WTC11 (cell line): Measurements from ENCODE around the gene GFRA1. TPM values are rescaled to one million over a fixed set of nuclear protein-coding genes. Genes with fewer than 3 reads are reported as not detected.

ENCODE experiments used
- ATAC-seq: fragments of 200-7000 bp; cut with Tn5 transposase; 2 replicates; pipeline ENCODE4 v1.10.0; 2021; ENCODE audit warnings: mild to moderate bottlenecking, moderate library complexity
- CTCF ChIA-PET: fragments of 300-600 bp; sonication (Branson Sonifier 250); formaldehyde crosslinking; loops from one replicate; lab custom pipeline; 2021; ENCODE audit warnings: antibody characterized with exemption; lab: Charles Lee
- POLR2A ChIA-PET: fragments of 350-600 bp; sonication (Branson Sonifier 250); formaldehyde crosslinking; loops from one replicate; lab custom pipeline; 2021; ENCODE audit warnings: antibody characterized with exemption; lab: Charles Lee
- DNase-seq: peaks from one replicate; pipeline ENCODE4 v3.0.0; 2021; ENCODE audit warnings: low spot score
- H3K27ac Mint-ChIP-seq: 2 replicates; pipeline ENCODE4 v1.8.0; 2021; ENCODE audit warnings: mixed read lengths
- H3K27me3 Mint-ChIP-seq: 2 replicates; pipeline ENCODE4 v1.8.0; 2021; ENCODE audit warnings: low read depth, mild to moderate bottlenecking, moderate library complexity, mixed read lengths
- H3K36me3 Mint-ChIP-seq: 2 replicates; pipeline ENCODE4 v1.8.0; 2021; ENCODE audit warnings: mixed read lengths
- H3K4me1 Mint-ChIP-seq: 2 replicates; pipeline ENCODE4 v1.8.0; 2022; ENCODE audit warnings: mixed read lengths
- H3K4me3 Mint-ChIP-seq: 2 replicates; pipeline ENCODE4 v1.8.0; 2021; ENCODE audit warnings: mild to moderate bottlenecking, moderate library complexity, mixed read lengths
- H3K9me3 Mint-ChIP-seq: 2 replicates; pipeline ENCODE4 v1.8.0; 2021; ENCODE audit warnings: mixed read lengths
- CBFB ChIP-seq: sonication (generic); formaldehyde crosslinking; IDR thresholded peaks from 2 replicates; pipeline ENCODE4 v1.8.1; 2022; ENCODE audit warnings: mild to moderate bottlenecking, low read depth, missing genetic modification reagents
- IRF2 ChIP-seq: sonication (generic); formaldehyde crosslinking; IDR thresholded peaks from 2 replicates; pipeline ENCODE4 v1.8.0; 2022; ENCODE audit warnings: low read depth, missing genetic modification reagents, borderline replicate concordance
- JUN ChIP-seq: sonication (generic); formaldehyde crosslinking; IDR thresholded peaks from 2 replicates; pipeline ENCODE4 v1.8.0; 2023; ENCODE audit warnings: mild to moderate bottlenecking, missing genetic modification reagents
- NR1H2 ChIP-seq: sonication (generic); formaldehyde crosslinking; IDR thresholded peaks from 2 replicates; pipeline ENCODE4 v1.9.0; 2021; ENCODE audit warnings: mild to moderate bottlenecking, moderate library complexity, missing genetic modification reagents
- TCF7 ChIP-seq: sonication (generic); formaldehyde crosslinking; IDR thresholded peaks from 2 replicates; pipeline ENCODE4 v1.8.0; 2022; ENCODE audit warnings: mild to moderate bottlenecking, low read depth, missing genetic modification reagents, moderate library complexity
- TEAD4 ChIP-seq: sonication (generic); formaldehyde crosslinking; IDR thresholded peaks from 2 replicates; pipeline ENCODE4 v1.8.0; 2022; ENCODE audit warnings: mild to moderate bottlenecking, missing genetic modification reagents
- ZNF317 ChIP-seq: sonication (generic); formaldehyde crosslinking; IDR thresholded peaks from 2 replicates; pipeline ENCODE4 v1.8.1; 2023; ENCODE audit warnings: low read depth, mild to moderate bottlenecking, moderate library complexity, missing genetic modification reagents, borderline replicate concordance
- ZNF423 ChIP-seq: fragments of 250-450 bp; sonication (Bioruptor Pico); IDR thresholded peaks from 2 replicates; pipeline ENCODE4 v2.1.2; 2022; ENCODE audit warnings: mild to moderate bottlenecking, moderate library complexity
- ZNF671 ChIP-seq: fragments of 250-450 bp; sonication (Bioruptor Pico); IDR thresholded peaks from 2 replicates; pipeline ENCODE4 v1.8.0; 2021; ENCODE audit warnings: mild to moderate bottlenecking
- total RNA-seq: library from RNA; stranded (reverse); gene quantifications from 3 replicates; pipeline ENCODE4 v1.2.3, GENCODE V29; 2021
- TF ChIP-seq, protein P1 (sequence below): fragments of 250-450 bp; sonication (Bioruptor Pico); IDR thresholded peaks from 2 replicates; pipeline ENCODE4 v1.9.0; 2021; ENCODE audit warnings: moderate library complexity, mild to moderate bottlenecking, inconsistent platforms, borderline replicate concordance
- TF ChIP-seq, protein P2 (sequence below): sonication (generic); formaldehyde crosslinking; IDR thresholded peaks from 2 replicates; pipeline ENCODE4 v1.8.1; 2023; ENCODE audit warnings: mild to moderate bottlenecking, missing genetic modification reagents
- TF ChIP-seq, protein P3 (sequence below): sonication (generic); formaldehyde crosslinking; IDR thresholded peaks from 2 replicates; pipeline ENCODE4 v1.8.0; 2022; ENCODE audit warnings: missing genetic modification reagents
- TF ChIP-seq, protein P4 (sequence below): fragments of 200-600 bp; IDR thresholded peaks from 2 replicates; pipeline ENCODE4 v1.8.0; 2022; ENCODE audit warnings: antibody characterized with exemption
- TF ChIP-seq, protein P5 (sequence below): sonication (generic); formaldehyde crosslinking; IDR thresholded peaks from 2 replicates; pipeline ENCODE4 v1.8.0; 2023; ENCODE audit warnings: mild to moderate bottlenecking, missing genetic modification reagents
- TF ChIP-seq, protein P6 (sequence below): sonication (generic); formaldehyde crosslinking; IDR thresholded peaks from 2 replicates; pipeline ENCODE4 v1.8.1; 2022; ENCODE audit warnings: low read depth, mild to moderate bottlenecking, moderate library complexity, missing genetic modification reagents, borderline replicate concordance
- TF ChIP-seq, protein P7 (sequence below): sonication (generic); formaldehyde crosslinking; IDR thresholded peaks from 2 replicates; pipeline ENCODE4 v1.8.1; 2022; ENCODE audit warnings: mild to moderate bottlenecking, missing genetic modification reagents, moderate library complexity, borderline replicate concordance
- TF ChIP-seq, protein P8 (sequence below): fragments of 250-450 bp; sonication (Bioruptor Pico); IDR thresholded peaks from 2 replicates; pipeline ENCODE4 v1.9.0; 2021; ENCODE audit warnings: mild to moderate bottlenecking
- TF ChIP-seq, protein P9 (sequence below): sonication (generic); formaldehyde crosslinking; IDR thresholded peaks from 2 replicates; pipeline ENCODE4 v1.8.0; 2022; ENCODE audit warnings: mild to moderate bottlenecking, missing genetic modification reagents
- TF ChIP-seq, protein P10 (sequence below): sonication (generic); formaldehyde crosslinking; IDR thresholded peaks from 2 replicates; pipeline ENCODE4 v1.8.1; 2023; ENCODE audit warnings: mild to moderate bottlenecking, missing genetic modification reagents, borderline replicate concordance

GFRA1 gene
- total RNA-seq, 1 experiment from 2014 or later: 4.4 TPM

DNA sequence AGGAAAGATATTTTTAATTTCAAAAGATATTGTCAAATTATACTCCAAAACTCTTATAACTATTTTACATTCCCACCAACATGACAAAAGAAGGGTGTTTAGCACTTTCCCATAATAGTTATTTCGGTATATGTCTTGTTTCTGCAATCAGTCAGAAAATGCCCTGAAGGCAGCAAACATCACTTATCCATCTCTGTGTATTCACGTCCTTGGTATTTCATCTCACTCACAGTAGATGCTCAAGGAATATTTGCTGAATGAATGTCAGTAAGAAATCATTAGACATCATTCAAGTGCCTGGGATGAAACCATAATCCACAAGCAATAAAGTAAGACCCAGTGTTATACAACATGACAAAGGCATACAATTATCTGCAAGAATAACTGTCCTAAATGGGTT lies 112.7 kb downstream of the GFRA1 start:
- TF ChIP-seq ZNF423 (CRISPR knock-in tag) (no peak), TCF7 (no peak), CBFB (no peak), JUN (CRISPR knock-in tag) (no peak), IRF2 (CRISPR knock-in tag) (no peak), ZNF671 (CRISPR knock-in tag) (no peak), NR1H2 (no peak), ZNF317 (CRISPR knock-in tag) (no peak), TEAD4 (CRISPR knock-in tag) (no peak)
- TF ChIP-seq, protein P1, sequence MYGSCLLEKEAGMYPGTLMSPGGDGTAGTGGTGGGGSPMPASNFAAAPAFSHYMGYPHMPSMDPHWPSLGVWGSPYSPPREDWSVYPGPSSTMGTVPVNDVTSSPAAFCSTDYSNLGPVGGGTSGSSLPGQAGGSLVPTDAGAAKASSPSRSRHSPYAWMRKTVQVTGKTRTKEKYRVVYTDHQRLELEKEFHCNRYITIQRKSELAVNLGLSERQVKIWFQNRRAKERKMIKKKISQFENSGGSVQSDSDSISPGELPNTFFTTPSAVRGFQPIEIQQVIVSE (CRISPR knock-in tag): no peak
- TF ChIP-seq, protein P2, sequence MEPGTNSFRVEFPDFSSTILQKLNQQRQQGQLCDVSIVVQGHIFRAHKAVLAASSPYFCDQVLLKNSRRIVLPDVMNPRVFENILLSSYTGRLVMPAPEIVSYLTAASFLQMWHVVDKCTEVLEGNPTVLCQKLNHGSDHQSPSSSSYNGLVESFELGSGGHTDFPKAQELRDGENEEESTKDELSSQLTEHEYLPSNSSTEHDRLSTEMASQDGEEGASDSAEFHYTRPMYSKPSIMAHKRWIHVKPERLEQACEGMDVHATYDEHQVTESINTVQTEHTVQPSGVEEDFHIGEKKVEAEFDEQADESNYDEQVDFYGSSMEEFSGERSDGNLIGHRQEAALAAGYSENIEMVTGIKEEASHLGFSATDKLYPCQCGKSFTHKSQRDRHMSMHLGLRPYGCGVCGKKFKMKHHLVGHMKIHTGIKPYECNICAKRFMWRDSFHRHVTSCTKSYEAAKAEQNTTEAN: no peak
- TF ChIP-seq, protein P3, sequence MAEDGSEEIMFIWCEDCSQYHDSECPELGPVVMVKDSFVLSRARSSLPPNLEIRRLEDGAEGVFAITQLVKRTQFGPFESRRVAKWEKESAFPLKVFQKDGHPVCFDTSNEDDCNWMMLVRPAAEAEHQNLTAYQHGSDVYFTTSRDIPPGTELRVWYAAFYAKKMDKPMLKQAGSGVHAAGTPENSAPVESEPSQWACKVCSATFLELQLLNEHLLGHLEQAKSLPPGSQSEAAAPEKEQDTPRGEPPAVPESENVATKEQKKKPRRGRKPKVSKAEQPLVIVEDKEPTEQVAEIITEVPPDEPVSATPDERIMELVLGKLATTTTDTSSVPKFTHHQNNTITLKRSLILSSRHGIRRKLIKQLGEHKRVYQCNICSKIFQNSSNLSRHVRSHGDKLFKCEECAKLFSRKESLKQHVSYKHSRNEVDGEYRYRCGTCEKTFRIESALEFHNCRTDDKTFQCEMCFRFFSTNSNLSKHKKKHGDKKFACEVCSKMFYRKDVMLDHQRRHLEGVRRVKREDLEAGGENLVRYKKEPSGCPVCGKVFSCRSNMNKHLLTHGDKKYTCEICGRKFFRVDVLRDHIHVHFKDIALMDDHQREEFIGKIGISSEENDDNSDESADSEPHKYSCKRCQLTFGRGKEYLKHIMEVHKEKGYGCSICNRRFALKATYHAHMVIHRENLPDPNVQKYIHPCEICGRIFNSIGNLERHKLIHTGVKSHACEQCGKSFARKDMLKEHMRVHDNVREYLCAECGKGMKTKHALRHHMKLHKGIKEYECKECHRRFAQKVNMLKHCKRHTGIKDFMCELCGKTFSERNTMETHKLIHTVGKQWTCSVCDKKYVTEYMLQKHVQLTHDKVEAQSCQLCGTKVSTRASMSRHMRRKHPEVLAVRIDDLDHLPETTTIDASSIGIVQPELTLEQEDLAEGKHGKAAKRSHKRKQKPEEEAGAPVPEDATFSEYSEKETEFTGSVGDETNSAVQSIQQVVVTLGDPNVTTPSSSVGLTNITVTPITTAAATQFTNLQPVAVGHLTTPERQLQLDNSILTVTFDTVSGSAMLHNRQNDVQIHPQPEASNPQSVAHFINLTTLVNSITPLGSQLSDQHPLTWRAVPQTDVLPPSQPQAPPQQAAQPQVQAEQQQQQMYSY (CRISPR knock-in tag): no peak
- TF ChIP-seq, protein P4, sequence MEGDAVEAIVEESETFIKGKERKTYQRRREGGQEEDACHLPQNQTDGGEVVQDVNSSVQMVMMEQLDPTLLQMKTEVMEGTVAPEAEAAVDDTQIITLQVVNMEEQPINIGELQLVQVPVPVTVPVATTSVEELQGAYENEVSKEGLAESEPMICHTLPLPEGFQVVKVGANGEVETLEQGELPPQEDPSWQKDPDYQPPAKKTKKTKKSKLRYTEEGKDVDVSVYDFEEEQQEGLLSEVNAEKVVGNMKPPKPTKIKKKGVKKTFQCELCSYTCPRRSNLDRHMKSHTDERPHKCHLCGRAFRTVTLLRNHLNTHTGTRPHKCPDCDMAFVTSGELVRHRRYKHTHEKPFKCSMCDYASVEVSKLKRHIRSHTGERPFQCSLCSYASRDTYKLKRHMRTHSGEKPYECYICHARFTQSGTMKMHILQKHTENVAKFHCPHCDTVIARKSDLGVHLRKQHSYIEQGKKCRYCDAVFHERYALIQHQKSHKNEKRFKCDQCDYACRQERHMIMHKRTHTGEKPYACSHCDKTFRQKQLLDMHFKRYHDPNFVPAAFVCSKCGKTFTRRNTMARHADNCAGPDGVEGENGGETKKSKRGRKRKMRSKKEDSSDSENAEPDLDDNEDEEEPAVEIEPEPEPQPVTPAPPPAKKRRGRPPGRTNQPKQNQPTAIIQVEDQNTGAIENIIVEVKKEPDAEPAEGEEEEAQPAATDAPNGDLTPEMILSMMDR: no peak
- TF ChIP-seq, protein P5, sequence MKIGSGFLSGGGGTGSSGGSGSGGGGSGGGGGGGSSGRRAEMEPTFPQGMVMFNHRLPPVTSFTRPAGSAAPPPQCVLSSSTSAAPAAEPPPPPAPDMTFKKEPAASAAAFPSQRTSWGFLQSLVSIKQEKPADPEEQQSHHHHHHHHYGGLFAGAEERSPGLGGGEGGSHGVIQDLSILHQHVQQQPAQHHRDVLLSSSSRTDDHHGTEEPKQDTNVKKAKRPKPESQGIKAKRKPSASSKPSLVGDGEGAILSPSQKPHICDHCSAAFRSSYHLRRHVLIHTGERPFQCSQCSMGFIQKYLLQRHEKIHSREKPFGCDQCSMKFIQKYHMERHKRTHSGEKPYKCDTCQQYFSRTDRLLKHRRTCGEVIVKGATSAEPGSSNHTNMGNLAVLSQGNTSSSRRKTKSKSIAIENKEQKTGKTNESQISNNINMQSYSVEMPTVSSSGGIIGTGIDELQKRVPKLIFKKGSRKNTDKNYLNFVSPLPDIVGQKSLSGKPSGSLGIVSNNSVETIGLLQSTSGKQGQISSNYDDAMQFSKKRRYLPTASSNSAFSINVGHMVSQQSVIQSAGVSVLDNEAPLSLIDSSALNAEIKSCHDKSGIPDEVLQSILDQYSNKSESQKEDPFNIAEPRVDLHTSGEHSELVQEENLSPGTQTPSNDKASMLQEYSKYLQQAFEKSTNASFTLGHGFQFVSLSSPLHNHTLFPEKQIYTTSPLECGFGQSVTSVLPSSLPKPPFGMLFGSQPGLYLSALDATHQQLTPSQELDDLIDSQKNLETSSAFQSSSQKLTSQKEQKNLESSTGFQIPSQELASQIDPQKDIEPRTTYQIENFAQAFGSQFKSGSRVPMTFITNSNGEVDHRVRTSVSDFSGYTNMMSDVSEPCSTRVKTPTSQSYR (CRISPR knock-in tag): no peak
- TF ChIP-seq, protein P6, sequence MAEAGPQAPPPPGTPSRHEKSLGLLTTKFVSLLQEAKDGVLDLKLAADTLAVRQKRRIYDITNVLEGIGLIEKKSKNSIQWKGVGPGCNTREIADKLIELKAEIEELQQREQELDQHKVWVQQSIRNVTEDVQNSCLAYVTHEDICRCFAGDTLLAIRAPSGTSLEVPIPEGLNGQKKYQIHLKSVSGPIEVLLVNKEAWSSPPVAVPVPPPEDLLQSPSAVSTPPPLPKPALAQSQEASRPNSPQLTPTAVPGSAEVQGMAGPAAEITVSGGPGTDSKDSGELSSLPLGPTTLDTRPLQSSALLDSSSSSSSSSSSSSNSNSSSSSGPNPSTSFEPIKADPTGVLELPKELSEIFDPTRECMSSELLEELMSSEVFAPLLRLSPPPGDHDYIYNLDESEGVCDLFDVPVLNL (CRISPR knock-in tag): no peak
- TF ChIP-seq, protein P7, sequence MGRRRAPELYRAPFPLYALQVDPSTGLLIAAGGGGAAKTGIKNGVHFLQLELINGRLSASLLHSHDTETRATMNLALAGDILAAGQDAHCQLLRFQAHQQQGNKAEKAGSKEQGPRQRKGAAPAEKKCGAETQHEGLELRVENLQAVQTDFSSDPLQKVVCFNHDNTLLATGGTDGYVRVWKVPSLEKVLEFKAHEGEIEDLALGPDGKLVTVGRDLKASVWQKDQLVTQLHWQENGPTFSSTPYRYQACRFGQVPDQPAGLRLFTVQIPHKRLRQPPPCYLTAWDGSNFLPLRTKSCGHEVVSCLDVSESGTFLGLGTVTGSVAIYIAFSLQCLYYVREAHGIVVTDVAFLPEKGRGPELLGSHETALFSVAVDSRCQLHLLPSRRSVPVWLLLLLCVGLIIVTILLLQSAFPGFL (CRISPR knock-in tag): no peak
- TF ChIP-seq, protein P8, sequence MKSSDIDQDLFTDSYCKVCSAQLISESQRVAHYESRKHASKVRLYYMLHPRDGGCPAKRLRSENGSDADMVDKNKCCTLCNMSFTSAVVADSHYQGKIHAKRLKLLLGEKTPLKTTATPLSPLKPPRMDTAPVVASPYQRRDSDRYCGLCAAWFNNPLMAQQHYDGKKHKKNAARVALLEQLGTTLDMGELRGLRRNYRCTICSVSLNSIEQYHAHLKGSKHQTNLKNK (CRISPR knock-in tag): no peak
- TF ChIP-seq, protein P9, sequence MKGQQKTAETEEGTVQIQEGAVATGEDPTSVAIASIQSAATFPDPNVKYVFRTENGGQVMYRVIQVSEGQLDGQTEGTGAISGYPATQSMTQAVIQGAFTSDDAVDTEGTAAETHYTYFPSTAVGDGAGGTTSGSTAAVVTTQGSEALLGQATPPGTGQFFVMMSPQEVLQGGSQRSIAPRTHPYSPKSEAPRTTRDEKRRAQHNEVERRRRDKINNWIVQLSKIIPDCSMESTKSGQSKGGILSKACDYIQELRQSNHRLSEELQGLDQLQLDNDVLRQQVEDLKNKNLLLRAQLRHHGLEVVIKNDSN (CRISPR knock-in tag): no peak
- TF ChIP-seq, protein P10, sequence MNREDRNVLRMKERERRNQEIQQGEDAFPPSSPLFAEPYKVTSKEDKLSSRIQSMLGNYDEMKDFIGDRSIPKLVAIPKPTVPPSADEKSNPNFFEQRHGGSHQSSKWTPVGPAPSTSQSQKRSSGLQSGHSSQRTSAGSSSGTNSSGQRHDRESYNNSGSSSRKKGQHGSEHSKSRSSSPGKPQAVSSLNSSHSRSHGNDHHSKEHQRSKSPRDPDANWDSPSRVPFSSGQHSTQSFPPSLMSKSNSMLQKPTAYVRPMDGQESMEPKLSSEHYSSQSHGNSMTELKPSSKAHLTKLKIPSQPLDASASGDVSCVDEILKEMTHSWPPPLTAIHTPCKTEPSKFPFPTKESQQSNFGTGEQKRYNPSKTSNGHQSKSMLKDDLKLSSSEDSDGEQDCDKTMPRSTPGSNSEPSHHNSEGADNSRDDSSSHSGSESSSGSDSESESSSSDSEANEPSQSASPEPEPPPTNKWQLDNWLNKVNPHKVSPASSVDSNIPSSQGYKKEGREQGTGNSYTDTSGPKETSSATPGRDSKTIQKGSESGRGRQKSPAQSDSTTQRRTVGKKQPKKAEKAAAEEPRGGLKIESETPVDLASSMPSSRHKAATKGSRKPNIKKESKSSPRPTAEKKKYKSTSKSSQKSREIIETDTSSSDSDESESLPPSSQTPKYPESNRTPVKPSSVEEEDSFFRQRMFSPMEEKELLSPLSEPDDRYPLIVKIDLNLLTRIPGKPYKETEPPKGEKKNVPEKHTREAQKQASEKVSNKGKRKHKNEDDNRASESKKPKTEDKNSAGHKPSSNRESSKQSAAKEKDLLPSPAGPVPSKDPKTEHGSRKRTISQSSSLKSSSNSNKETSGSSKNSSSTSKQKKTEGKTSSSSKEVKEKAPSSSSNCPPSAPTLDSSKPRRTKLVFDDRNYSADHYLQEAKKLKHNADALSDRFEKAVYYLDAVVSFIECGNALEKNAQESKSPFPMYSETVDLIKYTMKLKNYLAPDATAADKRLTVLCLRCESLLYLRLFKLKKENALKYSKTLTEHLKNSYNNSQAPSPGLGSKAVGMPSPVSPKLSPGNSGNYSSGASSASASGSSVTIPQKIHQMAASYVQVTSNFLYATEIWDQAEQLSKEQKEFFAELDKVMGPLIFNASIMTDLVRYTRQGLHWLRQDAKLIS: no peak
- ATAC-seq (no peak), DNase-seq (no peak)
- Mint-ChIP-seq H3K36me3 (peaks cover 7% of the 10 kb centered on the region; the same call in 1 of the 2 replicates), H3K27me3 (no peaks in the 10 kb centered on the region; the same call in 1 of the 2 replicates), H3K9me3 (peaks cover 18% of the 10 kb centered on the region), H3K4me1 (peaks cover 9% of the 10 kb centered on the region; the same call in 1 of the 2 replicates), H3K27ac (no peak overlapping the region), H3K4me3 (no peak overlapping the region)
- ChIA-PET CTCF (no interaction called here), POLR2A (no interaction called here)
